Nucleus accumbens (tissue), 56 donors: ENCODE data around the gene GNA14.
"Not testable (repeated sequence)": the region's sequence is repeated elsewhere in the genome, so short reads cannot be mapped to it uniquely, and the experiment has no call there.

Experiments
- DNase-seq, 56 donors: peaks; one replicate each; lab custom pipeline; 2025; lab: John Stamatoyannopoulos, UW

Gene GNA14

DNA sequence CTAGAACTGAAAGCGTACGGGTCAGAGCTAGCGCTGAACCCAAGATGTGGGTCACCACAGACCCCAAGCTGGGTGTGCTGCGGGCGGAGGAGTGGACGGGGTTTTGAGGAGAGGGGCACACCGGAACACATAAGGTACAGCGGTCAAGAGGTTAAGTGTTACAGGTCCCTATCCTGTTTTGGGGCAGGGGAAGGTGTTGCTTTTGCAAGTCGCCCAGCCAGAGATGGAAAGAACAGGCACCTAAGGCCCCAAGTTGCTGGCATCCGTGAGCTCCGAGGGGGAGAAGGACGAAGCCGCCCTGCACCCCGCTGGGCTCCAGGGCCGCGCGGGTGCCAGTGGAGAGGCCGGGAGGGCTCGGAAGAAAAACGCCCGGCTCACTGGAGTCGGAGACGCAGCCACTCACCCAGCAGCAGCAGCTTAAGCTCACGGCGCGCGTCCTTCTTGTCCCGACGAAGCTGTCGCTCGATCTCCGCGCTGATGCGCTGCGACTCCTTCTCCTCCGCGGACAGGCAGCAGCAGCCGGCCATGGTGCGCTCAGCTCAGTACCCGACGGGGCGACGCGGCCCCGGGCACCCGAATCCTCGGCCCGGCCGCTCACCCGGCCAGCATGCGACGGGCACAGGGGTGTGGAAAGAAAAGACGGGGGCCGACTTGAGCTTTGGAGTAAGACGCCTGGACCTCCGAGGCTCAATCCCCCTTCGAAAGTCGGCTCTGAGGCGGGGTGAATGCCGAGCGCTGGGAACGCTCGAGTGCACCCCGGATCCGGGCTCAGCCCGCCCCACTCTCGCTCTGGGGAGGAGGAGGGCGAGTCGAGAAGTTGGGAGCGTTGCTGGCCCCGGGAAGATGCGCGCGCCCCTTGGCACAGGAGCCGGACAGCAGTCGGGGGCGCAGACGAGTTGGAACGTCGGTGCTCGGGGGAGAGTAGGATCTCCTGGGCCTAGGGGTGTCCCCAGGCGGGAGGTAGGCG is 572 bp downstream of the GNA14 start:
- DNase-seq, result peak in 7 of 56 donors; percentile 9 to 25 (median 16)

- DNase-seq, result no peak
These were observed 4.3 kb downstream of the GNA14 start for GRCh38 chr9:77643871-77644270.

DNA sequence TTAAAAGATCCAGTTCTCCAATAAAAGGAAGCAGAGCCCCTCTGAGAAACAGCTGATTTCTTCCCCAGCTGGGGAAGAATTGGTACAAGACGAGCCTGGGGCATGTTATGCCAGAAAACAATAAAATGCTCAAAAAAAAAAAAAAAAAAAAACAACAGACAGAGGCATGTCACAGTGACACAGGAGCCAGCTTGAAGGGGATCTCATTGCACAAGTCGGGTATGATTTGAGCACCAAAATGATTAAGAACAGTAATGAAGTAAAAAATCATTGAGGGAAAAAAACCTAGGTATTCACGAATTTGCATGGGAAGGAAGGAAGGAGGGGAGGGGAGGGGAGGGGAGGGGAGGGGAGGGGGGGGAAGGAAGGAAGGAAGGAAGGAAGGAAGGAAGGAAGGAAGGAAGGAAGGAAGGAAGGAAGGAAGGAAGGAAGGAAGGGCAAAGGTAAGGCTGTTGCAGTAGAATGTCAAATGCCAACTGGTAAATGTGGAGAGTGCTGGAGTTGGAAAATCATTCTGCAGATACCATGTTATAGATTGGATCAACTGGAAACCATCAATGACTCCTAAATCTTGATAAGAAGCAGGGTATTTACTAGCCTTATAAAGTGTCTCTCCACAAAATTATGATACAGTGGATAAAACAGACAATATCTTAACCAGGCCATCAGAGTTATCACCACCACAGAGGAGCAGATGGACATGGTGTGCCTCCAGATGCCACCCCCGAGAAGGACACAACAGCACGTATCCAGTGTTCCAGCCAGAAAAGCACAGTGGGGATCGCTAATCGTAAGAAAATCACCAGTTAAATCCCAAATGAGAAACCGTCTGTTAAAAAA is 7.2 kb downstream of the GNA14 start:
- DNase-seq, result no peak

GRCh38 chr9:77632652-77633051 is 15.5 kb downstream of the GNA14 start:
- peak in 5 of 56 donors; percentile 2 to 15 (median 6) for DNase-seq

- DNase-seq, result not testable (repeated sequence)
These were observed 19.3 kb downstream of the GNA14 start for GRCh38 chr9:77628864-77629263.

DNA sequence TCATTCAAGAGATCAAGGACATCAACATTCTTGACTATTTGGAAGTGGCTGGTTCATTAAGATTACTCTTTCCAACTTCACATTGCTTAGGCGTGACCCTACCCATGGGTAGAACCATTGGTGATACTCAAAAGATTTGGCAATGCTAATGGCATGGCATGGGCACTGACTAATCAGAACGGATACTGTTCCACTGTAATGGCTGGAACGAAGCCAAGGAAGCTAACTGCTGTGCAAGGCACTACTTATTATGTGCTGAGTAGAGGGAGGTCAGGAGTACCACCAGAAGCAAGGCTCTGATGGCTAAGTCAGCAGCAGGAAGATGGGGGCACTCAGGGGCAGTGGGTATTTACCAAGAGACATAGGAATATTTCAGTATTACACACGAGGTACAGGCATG is 31.9 kb downstream of the GNA14 start:
- no peak for DNase-seq

- DNase-seq, result no peak
These were observed 33.5 kb downstream of the GNA14 start for GRCh38 chr9:77614645-77615044.

DNA sequence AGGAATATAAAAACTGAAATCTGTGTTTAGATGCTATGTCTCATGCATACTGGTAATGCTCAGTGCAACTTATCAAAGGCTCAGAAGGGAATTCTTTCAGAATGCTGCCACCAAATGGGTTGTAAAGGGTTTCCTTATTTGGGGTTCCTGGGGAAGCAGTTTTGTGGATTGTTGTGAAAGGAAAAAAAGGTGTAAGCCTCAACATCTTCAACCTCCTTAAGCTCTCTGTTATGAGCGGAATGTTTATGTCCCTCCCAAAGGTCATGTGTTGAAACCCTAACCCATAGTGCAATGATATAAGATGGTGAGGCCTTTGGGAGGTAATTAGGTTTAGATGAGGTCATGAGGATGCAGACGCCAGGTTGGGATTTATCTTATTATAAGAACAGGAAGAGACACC is 41.6 kb downstream of the GNA14 start:
- no peak for DNase-seq

DNA sequence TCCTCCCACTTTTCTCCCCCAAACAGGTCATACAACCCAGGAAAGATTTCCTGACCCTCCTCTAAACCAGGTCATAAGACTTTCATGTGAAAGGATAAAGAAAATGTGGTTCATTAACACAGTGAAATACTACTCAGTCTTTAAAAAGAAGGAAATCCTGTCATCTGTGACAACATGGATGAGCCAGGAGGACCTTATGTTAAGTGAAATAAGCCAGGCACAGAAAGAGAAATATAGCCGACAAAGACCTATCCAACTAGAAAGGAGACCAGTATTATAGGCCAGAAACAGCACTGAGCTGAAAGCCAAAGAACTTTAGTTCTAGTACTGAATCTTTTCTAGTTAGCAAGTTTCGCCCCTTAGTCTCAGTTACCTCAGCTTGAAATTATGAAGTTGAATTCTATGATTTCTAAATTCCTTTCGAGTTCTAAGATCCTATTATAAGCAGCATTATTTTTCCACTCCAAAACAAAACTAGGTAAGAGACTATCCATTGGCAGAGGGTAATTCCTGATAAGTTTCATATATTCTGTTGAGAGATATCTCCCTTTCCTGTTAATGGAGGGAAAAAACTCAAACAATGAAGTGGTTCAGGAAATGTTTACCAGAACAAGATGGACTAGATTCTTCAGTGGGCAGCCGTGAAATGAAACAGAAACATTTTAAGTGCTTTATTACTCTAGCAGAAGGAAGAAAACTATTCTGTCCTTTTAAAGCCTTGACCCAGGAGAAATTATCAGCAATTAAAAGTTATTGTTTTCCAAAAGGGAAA is 42.5 kb downstream of the GNA14 start:
- no peak for DNase-seq

DNA sequence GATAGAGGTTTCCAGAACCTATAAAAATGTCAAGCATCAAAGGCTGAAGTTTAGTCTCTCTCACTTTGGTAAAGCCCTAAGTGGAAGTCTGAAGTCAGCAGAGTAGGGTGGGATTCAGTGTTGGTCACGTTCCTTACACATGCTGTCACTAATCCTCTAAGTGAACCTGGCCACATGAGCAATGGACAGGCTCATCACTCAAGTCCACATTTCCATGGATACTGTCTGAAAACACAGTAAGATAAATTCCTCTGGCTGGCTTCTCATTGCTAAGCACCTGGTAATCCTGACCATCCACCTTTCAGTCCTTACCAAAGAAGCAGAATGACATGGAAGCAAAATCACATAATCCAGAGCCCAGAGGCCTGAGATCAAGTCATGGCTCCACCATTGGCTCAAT is 43.8 kb downstream of the GNA14 start:
- no peak for DNase-seq

DNA sequence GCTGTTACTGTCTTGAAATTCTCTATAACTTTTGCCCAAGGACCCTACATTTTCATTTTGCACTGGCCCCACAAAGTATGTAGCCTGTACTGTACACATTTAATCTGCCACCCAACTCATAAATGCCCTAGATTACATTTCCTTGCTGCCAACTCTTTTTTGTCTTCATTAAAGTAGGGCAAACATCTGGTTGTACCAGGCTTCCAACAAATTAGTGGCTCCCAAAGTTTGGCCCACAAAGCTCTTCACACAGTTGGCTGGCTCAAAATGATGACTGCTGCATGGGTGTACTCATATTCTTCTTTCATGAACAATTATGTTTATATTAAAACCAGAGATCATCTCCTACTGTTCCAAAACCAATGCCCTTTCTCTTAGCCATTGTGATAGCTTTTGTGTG is 45.3 kb downstream of the GNA14 start:
- DNase-seq, result no peak

- DNase-seq, result no peak
These were observed 46.5 kb downstream of the GNA14 start for GRCh38 chr9:77601476-77602099.

- DNase-seq, result no peak
These were observed 47.3 kb downstream of the GNA14 start for GRCh38 chr9:77600810-77601209.

GRCh38 chr9:77599492-77599891 is 48.6 kb downstream of the GNA14 start:
- no peak for DNase-seq

GRCh38 chr9:77598991-77599390 is 49.1 kb downstream of the GNA14 start:
- DNase-seq, result no peak

DNA sequence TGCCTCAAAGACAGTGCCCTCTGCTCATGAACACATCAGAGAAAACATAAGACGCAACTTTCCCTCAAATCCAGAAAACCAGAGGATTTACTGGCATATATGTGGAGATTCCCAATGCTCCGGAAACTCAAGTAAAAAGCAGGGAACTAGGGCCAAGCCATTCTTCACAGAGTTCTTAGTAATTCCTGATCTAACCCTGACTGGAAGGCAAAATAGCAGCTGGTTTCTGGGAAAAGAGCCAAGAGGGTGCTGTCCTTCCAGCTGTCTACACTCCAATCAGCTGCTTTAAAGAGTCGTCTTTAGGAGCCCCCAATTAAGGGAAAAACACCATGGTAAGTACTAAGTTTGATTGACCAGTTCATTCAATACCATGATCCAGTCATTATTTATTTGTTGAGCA is 49.6 kb downstream of the GNA14 start:
- DNase-seq, result peak in 4 of 56 donors; percentile 4 to 24 (median 12)

DNA sequence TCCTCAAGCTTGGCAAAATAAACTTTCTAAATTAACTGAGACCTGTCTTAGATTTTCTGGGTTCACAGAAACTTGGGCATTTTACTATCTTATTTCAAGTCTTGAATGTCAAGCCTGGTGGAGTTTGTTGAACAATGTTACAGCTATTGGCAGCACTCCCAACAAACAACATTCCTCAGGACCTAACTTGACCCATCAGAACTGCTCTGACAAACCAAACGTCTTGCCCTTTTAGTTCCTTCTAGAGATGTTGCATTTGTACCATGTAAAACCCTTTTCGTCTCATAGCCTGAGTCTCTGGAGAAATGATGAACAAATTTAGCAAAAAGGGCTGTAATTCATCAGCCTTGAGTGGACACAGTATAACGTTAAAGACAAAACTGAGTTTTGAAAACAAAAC is 51.1 kb downstream of the GNA14 start:
- DNase-seq, result no peak

GRCh38 chr9:77595426-77596095 is 52.6 kb downstream of the GNA14 start:
- DNase-seq, result no peak

DNA sequence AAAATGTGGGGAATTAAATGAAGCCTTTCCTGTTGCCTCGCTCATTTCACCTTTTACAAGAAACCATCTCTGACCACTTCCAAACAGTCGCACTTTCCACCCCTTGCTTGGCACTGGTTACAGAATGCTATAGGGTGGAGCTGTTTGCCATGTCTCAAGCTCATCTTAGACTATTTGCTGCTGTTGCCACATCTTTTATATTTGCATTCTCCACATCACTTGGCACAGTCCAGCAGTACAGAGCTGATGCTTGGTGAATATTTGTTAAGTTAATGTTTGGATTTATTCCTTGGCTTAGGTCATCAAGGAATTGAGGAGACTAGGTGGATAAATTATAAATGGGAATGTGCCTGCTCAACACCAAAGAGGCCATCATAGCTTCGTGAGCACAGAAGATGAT is 53.2 kb downstream of the GNA14 start:
- no peak for DNase-seq

- DNase-seq, result no peak
These were observed 54.6 kb downstream of the GNA14 start for GRCh38 chr9:77593528-77593927.
